CD4-positive, alpha-beta memory T cell (primary cell): ENCODE results near the gene ZNF316. TPM values are rescaled to one million over a fixed set of nuclear protein-coding genes. Genes with fewer than 3 reads are reported as not detected.

Source experiments
- CTCF ChIA-PET: fragments of 350-600 bp; sonication (Branson Sonifier 250); formaldehyde crosslinking; loops from one replicate; lab custom pipeline; 2021; ENCODE audit warnings: inconsistent platforms; ENCODE audit not compliant: partially characterized antibody; lab: Charles Lee
- POLR2A ChIA-PET: fragments of 350-600 bp; sonication (Branson Sonifier 250); formaldehyde crosslinking; loops from one replicate; lab custom pipeline; 2021; ENCODE audit not compliant: partially characterized antibody; lab: Charles Lee
- DNase-seq, 5 donors: peaks; one replicate each; pipeline versions ENCODE4 v3.0.0 to v3.0.0-alpha.2; 2020 to 2022; ENCODE audit warnings: mixed read lengths in 1 of 5
- H3K27ac ChIP-seq: one replicate; pipeline ENCODE4 v1.7.0; 2013; ENCODE audit warnings: low read depth, low read length
- H3K27me3 ChIP-seq: 2 replicates; pipeline ENCODE4 v1.7.0; 2013; ENCODE audit warnings: mild to moderate bottlenecking, low read length, moderate library complexity; ENCODE audit not compliant: insufficient read depth
- H3K36me3 ChIP-seq: 2 replicates; pipeline ENCODE4 v1.7.0; 2013; ENCODE audit warnings: mild to moderate bottlenecking, low read length, moderate library complexity; ENCODE audit not compliant: insufficient read depth
- H3K4me1 ChIP-seq: 2 replicates; pipeline ENCODE4 v1.7.0; 2013; ENCODE audit warnings: mild to moderate bottlenecking, low read length, moderate library complexity; ENCODE audit not compliant: insufficient read depth
- H3K4me3 ChIP-seq, 2 donors: one replicate each; pipeline ENCODE4 v1.7.0; 2013; ENCODE audit warnings: low read length in 2 of 2, mild to moderate bottlenecking in 1 of 2
- H3K9me3 ChIP-seq, 2 donors: one replicate each; pipeline ENCODE4 v1.7.0; 2013; ENCODE audit warnings: low read length in 2 of 2, control low read depth in 1 of 2; ENCODE audit not compliant: control insufficient read depth in 1 of 2
- H3K27ac Mint-ChIP-seq, 7 donors: one replicate each; pipeline ENCODE4 v1.8.0; 2020 to 2021; ENCODE audit warnings: mixed read lengths in 7 of 7, mild to moderate bottlenecking in 6 of 7, inconsistent platforms in 3 of 7, moderate library complexity in 3 of 7
- H3K27me3 Mint-ChIP-seq, 2 donors: one replicate each; pipeline ENCODE4 v1.8.0; 2020 to 2021; ENCODE audit warnings: mixed read lengths in 2 of 2
- H3K36me3 Mint-ChIP-seq, 2 donors: one replicate each; pipeline ENCODE4 v1.8.0; 2020 to 2021; ENCODE audit warnings: mixed read lengths in 2 of 2, inconsistent platforms in 1 of 2, mild to moderate bottlenecking in 1 of 2
- H3K4me1 Mint-ChIP-seq, 4 donors: one replicate each; pipeline ENCODE4 v1.8.0; 2020 to 2021; ENCODE audit warnings: mixed read lengths in 4 of 4, mild to moderate bottlenecking in 1 of 4
- H3K4me3 Mint-ChIP-seq, 8 donors: one replicate each; pipeline ENCODE4 v1.8.0; 2020 to 2021; ENCODE audit warnings: mixed read lengths in 8 of 8, mild to moderate bottlenecking in 7 of 8, moderate library complexity in 6 of 8, inconsistent platforms in 3 of 8
- H3K9me3 Mint-ChIP-seq, 8 donors: one replicate each; pipeline ENCODE4 v1.8.0; 2020 to 2021; ENCODE audit warnings: mixed read lengths in 8 of 8, mild to moderate bottlenecking in 5 of 8, inconsistent platforms in 3 of 8, moderate library complexity in 1 of 8
- intact Hi-C: fragments of 100-400 bp; cut with micrococcal nuclease; formaldehyde crosslinking; loops from one replicate; pipeline ENCODE4 v1.15.1; 2023
- polyA plus RNA-seq, 2 donors: library from polyadenylated mRNA; unstranded; fragments of 300-500 nt; fragmentation: Illumina TruSeq; gene quantifications; one replicate each; pipeline ENCODE4 v1.2.3, GENCODE V29; 2021
- total RNA-seq, 2 experiments: library from RNA; stranded (reverse); gene quantifications; one replicate each; pipeline ENCODE4 v1.2.3, GENCODE V29; 2021

ZNF316 gene
- total and polyA plus RNA-seq, 4 experiments from 2014 or later, result 0.45 to 62.0 (median 32.6) TPM

GRCh38 chr7:6621195-6622133 lies 15.7 kb upstream of the ZNF316 start:
- Histone ChIP-seq H3K27me3 (no peaks in the 10 kb centered on the region), H3K36me3 (no peaks in the 10 kb centered on the region), H3K4me3 (peak overlapping the region in 1 of 2 donors; percentile 7), H3K9me3 (no peaks in the 10 kb centered on the region), H3K4me1 (peaks cover 49% of the 10 kb centered on the region), H3K27ac (no peak overlapping the region)
- peak overlapping the region in 5 of 7 donors; percentile 44 to 87 (median 82) for H3K27ac Mint-ChIP-seq
- peaks cover 31 to 60% (median 46%) of the 10 kb centered on the region in 4 donors for H3K4me1 Mint-ChIP-seq
- ChIA-PET CTCF (interaction anchor here (0.7 to 1.8 kb wide), 2 partner anchors 21 to 31 kb away, joined by 3 to 6 read pairs; no protein-coding TSS in a partner anchor), POLR2A (interaction anchor here (0.5 to 2.7 kb wide), 4 partner anchors 11 to 31 kb away, joined by 3 to 8 read pairs (median 5); partner anchors contain the start of genes INTS15 and ZNF316)
- H3K4me3 Mint-ChIP-seq, result peak overlapping the region; percentile 63 to 87 (median 78)
- peaks cover 0 to 1% of the 10 kb centered on the region in 2 donors for H3K27me3 Mint-ChIP-seq
- H3K9me3 Mint-ChIP-seq, result no peaks in the 10 kb centered on the region
- intact Hi-C loops, result no loop called here
- DNase-seq, result no peak
- peaks cover 0 to 6% of the 10 kb centered on the region in 2 donors for H3K36me3 Mint-ChIP-seq

DNA sequence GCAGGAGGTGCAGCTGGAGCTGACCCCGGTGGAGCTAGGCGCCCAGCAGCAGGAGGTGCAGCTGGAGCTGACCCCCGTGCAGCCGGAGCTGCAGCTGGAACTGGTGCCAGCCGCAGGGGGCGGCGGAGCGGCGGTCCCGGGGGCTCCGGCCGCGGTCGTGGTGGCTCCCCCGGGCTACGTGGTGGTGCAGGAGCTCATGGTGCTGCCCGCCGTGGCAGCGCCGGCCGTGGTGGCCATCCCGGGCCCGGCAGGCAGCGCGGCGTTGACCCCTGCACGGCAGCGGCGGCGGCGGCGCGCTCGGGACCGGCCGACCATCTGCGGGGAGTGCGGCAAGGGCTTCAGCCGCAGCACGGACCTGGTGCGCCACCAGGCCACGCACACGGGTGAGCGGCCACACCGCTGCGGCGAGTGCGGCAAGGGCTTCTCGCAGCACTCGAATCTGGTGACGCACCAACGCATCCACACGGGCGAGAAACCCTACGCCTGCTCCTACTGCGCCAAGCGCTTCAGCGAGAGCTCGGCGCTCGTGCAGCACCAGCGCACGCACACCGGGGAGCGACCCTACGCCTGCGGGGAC lies 14.9 kb upstream of the ZNF316 start:
- Histone ChIP-seq H3K9me3 (no peaks in the 10 kb centered on the region), H3K27me3 (no peaks in the 10 kb centered on the region), H3K4me3 (no peak overlapping the region), H3K27ac (no peak overlapping the region), H3K4me1 (peaks cover 49% of the 10 kb centered on the region), H3K36me3 (no peaks in the 10 kb centered on the region)
- Mint-ChIP-seq H3K27ac (no peak overlapping the region), H3K4me1 (peaks cover 29 to 56% (median 44%) of the 10 kb centered on the region in 4 donors), H3K9me3 (no peaks in the 10 kb centered on the region), H3K27me3 (no peaks in the 10 kb centered on the region), H3K4me3 (no peak overlapping the region), H3K36me3 (peaks cover 0 to 6% of the 10 kb centered on the region in 2 donors)
- intact Hi-C loops, result no loop called here
- CTCF ChIA-PET, result no interaction called here
- POLR2A ChIA-PET, result interaction anchor here (0.5 to 2.7 kb wide), 3 partner anchors 15 to 32 kb away, joined by 3 to 8 read pairs (median 7); partner anchors contain the start of genes INTS15 and ZNF316
- DNase-seq, result no peak

DNA sequence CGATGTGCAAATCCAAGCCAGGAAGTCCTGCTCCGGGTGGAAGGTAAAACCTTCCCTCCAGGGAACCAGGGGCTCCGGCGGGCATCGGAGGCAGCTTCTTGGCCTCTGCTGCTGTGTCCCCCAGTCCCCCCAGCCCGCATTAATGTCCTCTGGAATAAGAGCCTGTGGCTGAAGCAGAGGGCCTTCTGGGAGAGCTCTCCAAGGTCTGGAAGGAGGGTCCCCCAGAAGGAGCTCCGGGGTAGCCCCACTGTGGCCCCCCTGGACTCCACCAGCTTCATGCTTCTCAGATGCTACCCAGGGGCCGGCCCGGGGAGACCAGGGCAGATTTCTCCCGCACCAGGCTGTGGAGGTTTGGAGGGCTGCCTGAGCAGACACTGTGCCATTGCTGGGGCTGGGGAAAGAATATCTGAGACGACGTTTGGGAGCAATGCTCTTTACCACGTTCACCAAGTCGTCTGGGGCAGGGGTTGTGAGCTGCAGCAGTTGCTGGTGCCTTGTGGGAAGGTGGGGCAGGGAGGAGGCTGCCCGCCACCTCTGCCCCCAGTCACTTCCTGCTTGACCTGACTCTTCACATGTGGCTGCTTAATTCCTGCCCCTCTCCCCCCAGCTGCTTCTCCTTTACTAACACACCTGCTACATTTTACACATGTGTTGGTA lies 13.4 kb upstream of the ZNF316 start:
- Histone ChIP-seq H3K9me3 (no peaks in the 10 kb centered on the region), H3K4me1 (peaks cover 49% of the 10 kb centered on the region), H3K4me3 (no peak overlapping the region), H3K27ac (no peak overlapping the region), H3K36me3 (no peaks in the 10 kb centered on the region), H3K27me3 (no peaks in the 10 kb centered on the region)
- DNase-seq, result peak in 2 of 5 donors; percentile 15 to 20
- Mint-ChIP-seq H3K9me3 (no peaks in the 10 kb centered on the region), H3K4me1 (peaks cover 29 to 49% (median 39%) of the 10 kb centered on the region in 4 donors), H3K36me3 (peaks cover 0 to 6% of the 10 kb centered on the region in 2 donors), H3K27ac (peak overlapping the region; percentile 60 to 90 (median 77)), H3K27me3 (no peaks in the 10 kb centered on the region), H3K4me3 (peak overlapping the region in 7 of 8 donors; percentile 64 to 83 (median 76))
- intact Hi-C loops, result no loop called here
- POLR2A ChIA-PET, result interaction anchor here (1.4 kb wide), 1 partner anchor 13 kb away, joined by 8 read pairs; the partner anchor contains the start of gene ZNF316
- CTCF ChIA-PET, result no interaction called here

DNA sequence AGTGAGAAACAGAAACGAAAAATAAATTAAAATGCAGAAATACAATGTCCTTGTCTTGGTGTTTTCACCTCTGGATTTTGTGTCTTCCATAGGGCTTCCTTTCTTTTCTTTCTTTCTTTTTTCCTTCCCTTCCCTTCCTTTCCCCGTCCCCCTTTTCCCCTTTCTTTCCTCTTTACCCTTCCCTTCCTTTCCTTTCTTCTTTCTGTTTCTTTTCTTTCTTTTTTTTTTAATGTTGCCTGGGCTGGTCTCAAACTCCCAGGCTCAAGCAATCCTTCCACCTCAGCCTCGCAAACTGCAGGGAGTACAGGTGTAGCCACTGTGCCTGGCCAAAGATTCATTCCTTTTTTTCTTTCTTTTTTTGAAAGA lies 12.9 kb upstream of the ZNF316 start:
- no peaks in the 10 kb centered on the region for H3K9me3 ChIP-seq
- CTCF ChIA-PET, result no interaction called here
- no peak overlapping the region for H3K27ac ChIP-seq
- H3K4me3 ChIP-seq, result no peak overlapping the region
- peaks cover 49% of the 10 kb centered on the region for H3K4me1 ChIP-seq
- POLR2A ChIA-PET, result interaction anchor here (1.4 kb wide), 1 partner anchor 13 kb away, joined by 8 read pairs; the partner anchor contains the start of gene ZNF316
- H3K36me3 ChIP-seq, result no peaks in the 10 kb centered on the region
- H3K36me3 Mint-ChIP-seq, result peaks cover 0 to 6% of the 10 kb centered on the region in 2 donors
- H3K4me3 Mint-ChIP-seq, result peak overlapping the region in 7 of 8 donors; percentile 64 to 83 (median 76)
- intact Hi-C loops, result no loop called here
- H3K4me1 Mint-ChIP-seq, result peaks cover 29 to 47% (median 38%) of the 10 kb centered on the region in 4 donors
- DNase-seq, result no peak
- peak overlapping the region; percentile 60 to 90 (median 77) for H3K27ac Mint-ChIP-seq
- H3K27me3 ChIP-seq, result no peaks in the 10 kb centered on the region
- no peaks in the 10 kb centered on the region for H3K9me3 Mint-ChIP-seq
- H3K27me3 Mint-ChIP-seq, result no peaks in the 10 kb centered on the region

DNA sequence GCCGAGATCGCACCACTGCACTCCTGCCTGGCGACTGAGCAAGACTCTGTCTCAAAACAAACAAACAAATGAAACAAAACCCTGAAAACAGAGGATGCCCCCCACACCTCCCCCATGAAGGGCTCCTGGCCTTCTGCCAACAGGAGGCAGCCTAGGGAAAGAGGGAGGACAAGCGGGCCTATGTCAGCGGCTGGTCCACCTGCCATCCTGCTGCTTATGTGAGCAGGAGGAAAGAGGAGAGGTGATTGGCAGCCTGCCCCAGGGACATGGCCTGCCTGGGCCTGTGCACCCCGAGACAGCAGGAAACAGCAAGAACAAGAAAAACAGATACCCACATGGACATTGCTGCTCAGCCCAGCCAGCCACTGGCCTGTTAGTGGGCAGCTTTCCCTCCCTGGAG lies 9.1 kb upstream of the ZNF316 start:
- H3K27me3 Mint-ChIP-seq, result no peaks in the 10 kb centered on the region

GRCh38 chr7:6630007-6630849 lies 6.9 kb upstream of the ZNF316 start:
- Mint-ChIP-seq H3K36me3 (no peaks in the 10 kb centered on the region), H3K27me3 (no peaks in the 10 kb centered on the region), H3K27ac (peak overlapping the region in 2 of 7 donors; percentile 29 to 78), H3K9me3 (no peaks in the 10 kb centered on the region), H3K4me3 (no peak overlapping the region), H3K4me1 (peaks cover 0 to 4% (median under 1%) of the 10 kb centered on the region in 4 donors)
- H3K27me3 ChIP-seq, result no peaks in the 10 kb centered on the region
- no peaks in the 10 kb centered on the region for H3K9me3 ChIP-seq
- H3K36me3 ChIP-seq, result no peaks in the 10 kb centered on the region
- no peaks in the 10 kb centered on the region for H3K4me1 ChIP-seq
- intact Hi-C loops, result no loop called here
- no peak overlapping the region for H3K4me3 ChIP-seq
- DNase-seq, result no peak
- ChIA-PET CTCF (no interaction called here), POLR2A (no interaction called here)
- no peak overlapping the region for H3K27ac ChIP-seq

More for the DNA sequence above, 9.1 kb upstream of the ZNF316 start:
- no peak for DNase-seq
- ChIA-PET CTCF (no interaction called here), POLR2A (no interaction called here)
- Histone ChIP-seq H3K27me3 (no peaks in the 10 kb centered on the region), H3K4me3 (no peak overlapping the region), H3K9me3 (no peaks in the 10 kb centered on the region), H3K4me1 (peaks cover 21% of the 10 kb centered on the region), H3K27ac (no peak overlapping the region), H3K36me3 (no peaks in the 10 kb centered on the region)
- peak overlapping the region in 2 of 7 donors; percentile 8 to 84 for H3K27ac Mint-ChIP-seq
- H3K4me1 Mint-ChIP-seq, result peaks cover 10 to 19% (median 14%) of the 10 kb centered on the region in 4 donors
- H3K4me3 Mint-ChIP-seq, result no peak overlapping the region
- no peaks in the 10 kb centered on the region for H3K9me3 Mint-ChIP-seq
- H3K36me3 Mint-ChIP-seq, result no peaks in the 10 kb centered on the region
- intact Hi-C loops, result no loop called here
